GM12865 (cell line): Measurements from ENCODE around the gene DIP2C.

Source experiments
- DNase-seq: peaks from one replicate; pipeline ENCODE4 v3.0.0; 2010; ENCODE audit warnings: low read depth
- H3K4me3 ChIP-seq: 2 replicates; pipeline ENCODE4 v1.5.1; 2011; ENCODE audit warnings: mild to moderate bottlenecking, low read depth, low read length, control low read depth
- CTCF ChIP-seq: IDR thresholded peaks from 2 replicates; pipeline ENCODE4 v1.5.1; 2011; ENCODE audit warnings: low read length, control low read depth, low read depth, inconsistent platforms; ENCODE audit not compliant: insufficient read depth; ENCODE audit errors: missing control alignments

The DIP2C gene

GRCh38 chr10:558364-558763 is 131.1 kb downstream of the DIP2C start:
- no peak for TF ChIP-seq CTCF
- H3K4me3 ChIP-seq = no peak overlapping the region

GRCh38 chr10:557792-558328 is 131.6 kb downstream of the DIP2C start:
- TF ChIP-seq CTCF = no peak
- no peak for DNase-seq
- H3K4me3 ChIP-seq = no peak overlapping the region

More at GRCh38 chr10:558364-558763, 131.1 kb downstream of the DIP2C start:
- no peak for DNase-seq

- no peak for DNase-seq
- no peak for TF ChIP-seq CTCF
- H3K4me3 ChIP-seq = no peak overlapping the region
Measured at GRCh38 chr10:556971-557637, 132.4 kb downstream of the DIP2C start.

GRCh38 chr10:555682-556350 is 133.7 kb downstream of the DIP2C start:
- TF ChIP-seq CTCF = no peak
- H3K4me3 ChIP-seq = no peak overlapping the region
- no peak for DNase-seq

GRCh38 chr10:555281-555680 is 134.2 kb downstream of the DIP2C start:
- no peak for DNase-seq
- H3K4me3 ChIP-seq = no peak overlapping the region
- TF ChIP-seq CTCF = no peak

- no peak for TF ChIP-seq CTCF
- no peak overlapping the region for H3K4me3 ChIP-seq
- no peak for DNase-seq
Measured at GRCh38 chr10:554182-554848, 135.2 kb downstream of the DIP2C start.
